Neural cell (in vitro differentiated cells): ENCODE data around the gene LHFPL2. TPM values are rescaled to one million over a fixed set of nuclear protein-coding genes. Genes with fewer than 3 reads are reported as not detected.

Experiments used
- H2AFZ ChIP-seq: fragments of 200-600, 300-800 bp; sonication (generic), shearing (Covaris generic); 2 replicates; pipeline ENCODE4 v1.6.0; 2014; ENCODE audit warnings: low read depth, mild to moderate bottlenecking, antibody characterized with exemption, low read length, moderate library complexity
- H3F3A ChIP-seq: fragments of 200-600 bp; shearing (Covaris generic); 2 replicates; pipeline ENCODE4 v1.6.1; 2016; ENCODE audit warnings: mild to moderate bottlenecking, moderate library complexity, mixed read lengths, antibody characterized with exemption, low read length; ENCODE audit not compliant: insufficient read depth, poor library complexity, severe bottlenecking
- H3K27ac ChIP-seq: fragments of 200-600, 300-800 bp; sonication (generic), shearing (Covaris generic); 2 replicates; pipeline ENCODE4 v1.5.1; 2014; ENCODE audit warnings: mild to moderate bottlenecking, low read length, moderate library complexity
- H3K27me3 ChIP-seq: fragments of 300-800, 200-600 bp; sonication (generic), shearing (Covaris generic); 2 replicates; pipeline ENCODE4 v1.6.0; 2014; ENCODE audit warnings: mild to moderate bottlenecking, low read depth, low read length, moderate library complexity; ENCODE audit not compliant: insufficient read depth
- H3K36me3 ChIP-seq: fragments of 300-800, 200-600 bp; sonication (generic), shearing (Covaris generic); 2 replicates; pipeline ENCODE4 v1.5.1; 2014; ENCODE audit warnings: mild to moderate bottlenecking, antibody characterized with exemption, low read length, moderate library complexity; ENCODE audit not compliant: insufficient read depth
- H3K4me2 ChIP-seq: fragments of 300-800, 200-600 bp; sonication (generic), shearing (Covaris generic); 2 replicates; pipeline ENCODE4 v1.6.0; 2014; ENCODE audit warnings: mild to moderate bottlenecking, low read length
- H3K4me3 ChIP-seq: fragments of 300-800, 200-600 bp; sonication (generic), shearing (Covaris generic); 2 replicates; pipeline ENCODE4 v1.5.1; 2014; ENCODE audit warnings: mild to moderate bottlenecking, low read length, moderate library complexity
- H3K79me2 ChIP-seq: fragments of 200-600 bp; shearing (Covaris generic); replicated peaks from 2 replicates; pipeline ENCODE4 v1.6.0; 2014; ENCODE audit warnings: mild to moderate bottlenecking, low read length, moderate library complexity; ENCODE audit not compliant: insufficient read depth
- H3K9ac ChIP-seq: fragments of 300-800, 200-600 bp; sonication (generic), shearing (Covaris generic); 2 replicates; pipeline ENCODE4 v1.6.1; 2016; ENCODE audit warnings: mild to moderate bottlenecking, low read length, mixed read lengths
- H3K9me2 ChIP-seq: fragments of 200-600 bp; shearing (Covaris generic); 2 replicates; pipeline ENCODE4 v1.6.1; 2016; ENCODE audit warnings: mild to moderate bottlenecking, low read length, mixed read lengths; ENCODE audit not compliant: insufficient read depth
- H3K9me3 ChIP-seq: fragments of 200-600, 300-800 bp; sonication (generic), shearing (Covaris generic); 2 replicates; pipeline ENCODE4 v1.6.1; 2016; ENCODE audit warnings: mild to moderate bottlenecking, mixed run types, low read length, moderate library complexity, mixed read lengths
- H4K20me1 ChIP-seq: fragments of 200-600 bp; shearing (Covaris generic); 2 replicates; pipeline ENCODE4 v1.6.1; 2016; ENCODE audit warnings: mild to moderate bottlenecking, mixed run types; ENCODE audit not compliant: insufficient read depth
- CTCF ChIP-seq: fragments of 450-650 bp; IDR thresholded peaks from 2 replicates; pipeline ENCODE4 v1.5.1; 2014; ENCODE audit warnings: antibody characterized with exemption, mild to moderate bottlenecking, moderate library complexity; ENCODE audit not compliant: poor library complexity, severe bottlenecking
- EP300 ChIP-seq: fragments of 450-650 bp; conservative IDR thresholded peaks from 2 replicates; pipeline ENCODE4 v1.6.1; 2014; ENCODE audit warnings: antibody characterized with exemption, mild to moderate bottlenecking, moderate library complexity; ENCODE audit not compliant: poor library complexity, severe bottlenecking
- EZH2 ChIP-seq: fragments of 200-600, 300-800 bp; shearing (Covaris generic), sonication (generic); IDR thresholded peaks from 2 replicates; pipeline ENCODE4 v1.6.1; 2014; ENCODE audit warnings: antibody characterized with exemption, low read length, borderline replicate concordance, mild to moderate bottlenecking; ENCODE audit not compliant: insufficient read depth, poor library complexity, severe bottlenecking
- MXI1 ChIP-seq: fragments of 450-650 bp; conservative IDR thresholded peaks from 2 replicates; pipeline ENCODE4 v1.6.1; 2014; ENCODE audit warnings: antibody characterized with exemption, mild to moderate bottlenecking; ENCODE audit not compliant: poor library complexity, severe bottlenecking
- POLR2AphosphoS5 ChIP-seq: IDR thresholded peaks from 2 replicates; pipeline ENCODE4 v1.6.1; 2012
- RAD21 ChIP-seq: fragments of 450-650 bp; conservative IDR thresholded peaks from 2 replicates; pipeline ENCODE4 v1.6.1; 2014; ENCODE audit warnings: antibody characterized with exemption, mild to moderate bottlenecking, moderate library complexity
- REST ChIP-seq: IDR thresholded peaks from 2 replicates; pipeline ENCODE4 v1.6.1; 2012; ENCODE audit warnings: borderline replicate concordance
- SMC3 ChIP-seq: fragments of 450-650 bp; conservative IDR thresholded peaks from 2 replicates; pipeline ENCODE4 v1.6.1; 2014; ENCODE audit warnings: antibody characterized with exemption, mild to moderate bottlenecking, moderate library complexity; ENCODE audit not compliant: poor library complexity
- TAF1 ChIP-seq: IDR thresholded peaks from 2 replicates; pipeline ENCODE4 v1.6.1; 2012; ENCODE audit warnings: low read depth
- polyA plus RNA-seq: library from polyadenylated mRNA; depleted of rRNA; stranded (reverse); fragments of >200 nt; gene quantifications from 2 replicates; pipeline ENCODE4 v1.2.3, GENCODE V29; 2014

LHFPL2 gene
- polyA plus RNA-seq, 1 donor from 2014 or later: 1.6 TPM

GRCh38 chr5:78624011-78624541 lies 24.5 kb downstream of the LHFPL2 start:
- H3F3A ChIP-seq: no peaks in the 10 kb centered on the region
- H3K9me2 ChIP-seq: no peaks in the 10 kb centered on the region
- H4K20me1 ChIP-seq: no peaks in the 10 kb centered on the region
- H3K27me3 ChIP-seq: no peaks in the 10 kb centered on the region
- TF ChIP-seq MXI1 (no peak), CTCF (no peak), POLR2AphosphoS5 (no peak), REST (no peak), TAF1 (no peak), EP300 (no peak), SMC3 (no peak), EZH2 (no peak), RAD21 (no peak)
- H3K9ac ChIP-seq: no peak overlapping the region
- no peaks in the 10 kb centered on the region for H3K9me3 ChIP-seq
- no peak overlapping the region for H3K4me2 ChIP-seq
- no peak overlapping the region for H3K4me3 ChIP-seq
- no peaks in the 10 kb centered on the region for H3K36me3 ChIP-seq
- no peak overlapping the region for H2AFZ ChIP-seq
- H3K79me2 ChIP-seq: no peaks in the 10 kb centered on the region
- H3K27ac ChIP-seq: no peak overlapping the region

- Histone ChIP-seq H3K9ac (no peak overlapping the region), H3K27me3 (no peaks in the 10 kb centered on the region), H4K20me1 (no peaks in the 10 kb centered on the region), H3K36me3 (no peaks in the 10 kb centered on the region), H3K4me2 (no peak overlapping the region), H2AFZ (no peak overlapping the region), H3K9me3 (no peaks in the 10 kb centered on the region), H3K27ac (no peak overlapping the region), H3K4me3 (no peak overlapping the region), H3K79me2 (no peaks in the 10 kb centered on the region), H3F3A (no peaks in the 10 kb centered on the region), H3K9me2 (no peaks in the 10 kb centered on the region)
- TF ChIP-seq TAF1: no peak
- no peak for TF ChIP-seq REST
- TF ChIP-seq EP300: no peak
- TF ChIP-seq RAD21: no peak
- no peak for TF ChIP-seq MXI1
Observed at GRCh38 chr5:78622302-78622971, 26.1 kb downstream of the LHFPL2 start.
